HepG2 (cell line): ENCODE data around the gene RUNDC1. TPM values are rescaled to one million over a fixed set of nuclear protein-coding genes. Genes with fewer than 3 reads are reported as not detected.

Source experiments
- ATAD3A ChIP-seq: sonication (generic); formaldehyde crosslinking; IDR thresholded peaks from 2 replicates; pipeline ENCODE4 v1.4.0; 2020; ENCODE audit warnings: missing genetic modification reagents
- BCL6 ChIP-seq: IDR thresholded peaks from 2 replicates; pipeline ENCODE4 v1.6.1; 2016; ENCODE audit warnings: missing genetic modification reagents, missing compliant biosample characterization
- EEA1 ChIP-seq: sonication (generic); formaldehyde crosslinking; IDR thresholded peaks from 2 replicates; pipeline ENCODE4 v1.5.1; 2020; ENCODE audit warnings: mild to moderate bottlenecking, missing genetic modification reagents, borderline replicate concordance
- FOXJ3 ChIP-seq: sonication (generic); formaldehyde crosslinking; IDR thresholded peaks from 2 replicates; pipeline ENCODE4 v1.4.0; 2020; ENCODE audit warnings: missing genetic modification reagents, mild to moderate bottlenecking, borderline replicate concordance
- JDP2 ChIP-seq: sonication (generic); formaldehyde crosslinking; IDR thresholded peaks from 2 replicates; pipeline ENCODE4 v1.8.1; 2022; ENCODE audit warnings: missing genetic modification reagents, borderline replicate concordance
- NFKB2 ChIP-seq: sonication (generic); formaldehyde crosslinking; IDR thresholded peaks from 2 replicates; pipeline ENCODE4 v1.4.0; 2020; ENCODE audit warnings: missing genetic modification reagents, borderline replicate concordance
- RBAK ChIP-seq: sonication (generic); formaldehyde crosslinking; IDR thresholded peaks from 2 replicates; pipeline ENCODE4 v1.5.1; 2020; ENCODE audit warnings: mild to moderate bottlenecking, missing genetic modification reagents
- RFXANK ChIP-seq: IDR thresholded peaks from 2 replicates; pipeline ENCODE4 v1.6.1; 2016
- SRSF1 ChIP-seq: fragments of 200-400 bp; formaldehyde crosslinking; optimal IDR thresholded peaks from 2 replicates; pipeline ENCODE3; 2017; ENCODE audit warnings: mild to moderate bottlenecking, low read depth, low read length, moderate library complexity
- TCF12 ChIP-seq, 2 experiments: fragments of 450-650 bp in 1 of 2; sonication (generic) in 1 of 2; formaldehyde crosslinking in 1 of 2; IDR thresholded peaks; 2 replicates each; pipeline versions ENCODE4 v1.6.1 to v1.8.0; 2017 to 2022; ENCODE audit warnings: antibody characterized with exemption in 1 of 2, mild to moderate bottlenecking in 1 of 2, missing genetic modification reagents in 1 of 2, moderate library complexity in 1 of 2
- TCF7L2 ChIP-seq: IDR thresholded peaks from 2 replicates; pipeline ENCODE4 v1.6.1; 2011; ENCODE audit warnings: mild to moderate bottlenecking, low read depth, low read length, moderate library complexity
- ZNF142 ChIP-seq: sonication (generic); formaldehyde crosslinking; IDR thresholded peaks from 2 replicates; pipeline ENCODE4 v1.4.0; 2020; ENCODE audit warnings: missing genetic modification reagents
- ZNF546 ChIP-seq: sonication (generic); formaldehyde crosslinking; conservative IDR thresholded peaks from 2 replicates; pipeline ENCODE4 v1.8.1; 2023; ENCODE audit warnings: mild to moderate bottlenecking, missing genetic modification reagents
- polyA plus RNA-seq, 8 experiments: library from polyadenylated mRNA; depleted of rRNA in 3 of 8; stranded (reverse) in 7 of 8; unstranded in 1 of 8; fragments of >200 nt; fragmentation: Illumina TruSeq in 4 of 8; extraction: Trizol in 4 of 8; gene quantifications; 2 replicates each; pipeline versions ENCODE4 v1.2.1 to v1.2.3, GENCODE V29; 2011 to 2016; ENCODE audit warnings: low read depth in 4 of 8, missing spikeins in 1 of 8, mixed read lengths in 1 of 8; ENCODE audit not compliant: insufficient read depth in 1 of 8
- total RNA-seq, 5 experiments: library from RNA; depleted of rRNA; stranded (reverse); fragments of >200 nt; fragmentation: Illumina TruSeq; extraction: Trizol; gene quantifications; 2 replicates each; pipeline ENCODE4 v1.2.3, GENCODE V29; 2016; ENCODE audit warnings: low read depth in 1 of 5
- TF ChIP-seq, protein P1 (sequence below): sonication (generic); formaldehyde crosslinking; IDR thresholded peaks from 2 replicates; pipeline ENCODE4 v1.8.0; 2022; ENCODE audit warnings: mild to moderate bottlenecking, missing genetic modification reagents
- TF ChIP-seq, protein P2 (sequence below): sonication (generic); formaldehyde crosslinking; IDR thresholded peaks from 2 replicates; pipeline ENCODE4 v1.4.0; 2020; ENCODE audit warnings: missing genetic modification reagents, borderline replicate concordance
- TF ChIP-seq, protein P3 (sequence below): IDR thresholded peaks from 2 replicates; pipeline ENCODE4 v1.6.1; 2016; ENCODE audit warnings: missing genetic modification reagents, missing compliant biosample characterization

RUNDC1 gene
- total and polyA plus RNA-seq, 2 of the 13 experiments (the other 11 are each of a cell fraction or from before 2014, with no cell fraction given): 10.3 to 11.4 TPM

DNA sequence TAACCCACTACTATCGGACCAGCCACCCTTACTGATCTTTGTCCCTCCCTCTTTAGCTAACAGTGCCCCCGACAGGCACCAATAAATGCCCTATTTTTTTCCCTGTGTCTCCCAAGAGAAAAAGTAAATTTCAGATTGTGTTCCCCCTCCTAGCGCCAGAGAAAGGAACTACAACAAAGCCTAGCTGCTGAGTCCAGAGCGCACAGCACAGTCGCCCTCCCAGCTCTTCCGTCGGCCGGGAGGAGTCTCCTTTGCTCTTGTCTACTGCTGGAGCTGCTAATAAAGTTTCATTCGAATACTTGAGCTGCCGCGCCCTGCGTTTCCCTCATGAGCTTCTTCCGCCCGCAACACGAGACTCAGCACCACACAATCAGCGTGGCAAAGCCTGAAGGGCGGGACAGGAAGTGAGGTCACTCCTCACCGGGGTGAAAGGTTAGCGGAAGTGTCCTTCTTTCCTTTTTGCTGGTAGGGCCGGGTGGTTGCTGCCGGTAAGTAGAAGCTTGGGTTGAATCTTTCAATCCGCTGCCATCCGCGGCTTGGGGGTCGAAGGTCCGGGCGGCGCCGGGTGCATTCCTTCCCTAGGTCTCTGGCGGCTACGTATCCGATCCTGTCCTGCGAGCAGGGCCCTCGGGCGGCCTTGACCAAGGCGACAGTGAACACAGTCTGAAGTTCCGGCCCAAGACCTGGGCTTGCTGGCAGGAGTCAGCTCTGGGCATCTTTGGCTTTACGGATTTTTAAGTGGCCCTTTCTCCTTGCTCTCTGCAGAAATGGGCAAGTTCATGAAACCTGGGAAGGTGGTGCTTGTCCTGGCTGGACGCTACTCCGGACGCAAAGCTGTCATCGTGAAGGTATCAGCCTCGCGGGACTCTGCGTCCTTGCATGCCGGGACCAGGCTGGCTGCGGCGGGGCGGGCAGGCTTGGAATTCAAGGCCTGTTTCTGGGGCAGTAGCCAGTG lies 17.9 kb downstream of the RUNDC1 start, which contains the start of gene RPL27 (continued):
- TF ChIP-seq, protein P1, sequence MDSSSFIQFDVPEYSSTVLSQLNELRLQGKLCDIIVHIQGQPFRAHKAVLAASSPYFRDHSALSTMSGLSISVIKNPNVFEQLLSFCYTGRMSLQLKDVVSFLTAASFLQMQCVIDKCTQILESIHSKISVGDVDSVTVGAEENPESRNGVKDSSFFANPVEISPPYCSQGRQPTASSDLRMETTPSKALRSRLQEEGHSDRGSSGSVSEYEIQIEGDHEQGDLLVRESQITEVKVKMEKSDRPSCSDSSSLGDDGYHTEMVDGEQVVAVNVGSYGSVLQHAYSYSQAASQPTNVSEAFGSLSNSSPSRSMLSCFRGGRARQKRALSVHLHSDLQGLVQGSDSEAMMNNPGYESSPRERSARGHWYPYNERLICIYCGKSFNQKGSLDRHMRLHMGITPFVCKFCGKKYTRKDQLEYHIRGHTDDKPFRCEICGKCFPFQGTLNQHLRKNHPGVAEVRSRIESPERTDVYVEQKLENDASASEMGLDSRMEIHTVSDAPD (CRISPR knock-in tag): peak; percentile 89; the same call in 1 of the 2 replicates
- TF ChIP-seq BCL6 (CRISPR knock-in tag): peak; percentile 88
- no peak for TF ChIP-seq TCF7L2
- TF ChIP-seq ATAD3A (CRISPR knock-in tag): no peak
- TF ChIP-seq TCF12 (IDR thresholded peaks at IDR 0.05): no peak
- TF ChIP-seq TCF12 (CRISPR knock-in tag; IDR thresholded peaks at IDR 0.05): 0 out of 2 replicates have a peak, but pooled peaks have one; percentile 43
- TF ChIP-seq NFKB2: peak; percentile 94; the same call in 1 of the 2 replicates
- TF ChIP-seq, protein P2, sequence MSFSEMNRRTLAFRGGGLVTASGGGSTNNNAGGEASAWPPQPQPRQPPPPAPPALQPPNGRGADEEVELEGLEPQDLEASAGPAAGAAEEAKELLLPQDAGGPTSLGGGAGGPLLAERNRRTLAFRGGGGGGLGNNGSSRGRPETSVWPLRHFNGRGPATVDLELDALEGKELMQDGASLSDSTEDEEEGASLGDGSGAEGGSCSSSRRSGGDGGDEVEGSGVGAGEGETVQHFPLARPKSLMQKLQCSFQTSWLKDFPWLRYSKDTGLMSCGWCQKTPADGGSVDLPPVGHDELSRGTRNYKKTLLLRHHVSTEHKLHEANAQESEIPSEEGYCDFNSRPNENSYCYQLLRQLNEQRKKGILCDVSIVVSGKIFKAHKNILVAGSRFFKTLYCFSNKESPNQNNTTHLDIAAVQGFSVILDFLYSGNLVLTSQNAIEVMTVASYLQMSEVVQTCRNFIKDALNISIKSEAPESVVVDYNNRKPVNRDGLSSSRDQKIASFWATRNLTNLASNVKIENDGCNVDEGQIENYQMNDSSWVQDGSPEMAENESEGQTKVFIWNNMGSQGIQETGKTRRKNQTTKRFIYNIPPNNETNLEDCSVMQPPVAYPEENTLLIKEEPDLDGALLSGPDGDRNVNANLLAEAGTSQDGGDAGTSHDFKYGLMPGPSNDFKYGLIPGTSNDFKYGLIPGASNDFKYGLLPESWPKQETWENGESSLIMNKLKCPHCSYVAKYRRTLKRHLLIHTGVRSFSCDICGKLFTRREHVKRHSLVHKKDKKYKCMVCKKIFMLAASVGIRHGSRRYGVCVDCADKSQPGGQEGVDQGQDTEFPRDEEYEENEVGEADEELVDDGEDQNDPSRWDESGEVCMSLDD (CRISPR knock-in tag): no peak; the same call in 1 of the 2 replicates
- TF ChIP-seq RFXANK: peak; percentile 80; the same call in 1 of the 2 replicates
- TF ChIP-seq, protein P3, sequence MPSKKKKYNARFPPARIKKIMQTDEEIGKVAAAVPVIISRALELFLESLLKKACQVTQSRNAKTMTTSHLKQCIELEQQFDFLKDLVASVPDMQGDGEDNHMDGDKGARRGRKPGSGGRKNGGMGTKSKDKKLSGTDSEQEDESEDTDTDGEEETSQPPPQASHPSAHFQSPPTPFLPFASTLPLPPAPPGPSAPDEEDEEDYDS (CRISPR knock-in tag): peak; percentile 97
- TF ChIP-seq RBAK (CRISPR knock-in tag): peak; percentile 81; the same call in 1 of the 2 replicates
- no peak; the same call in 1 of the 2 replicates for TF ChIP-seq JDP2 (CRISPR knock-in tag)
- peak; percentile 94 for TF ChIP-seq FOXJ3 (CRISPR knock-in tag)
- TF ChIP-seq ZNF546 (CRISPR knock-in tag): no peak
- peak; percentile 96 for TF ChIP-seq SRSF1
- TF ChIP-seq EEA1 (CRISPR knock-in tag): peak; percentile 69; the same call in 1 of the 2 replicates
- TF ChIP-seq ZNF142 (CRISPR knock-in tag): peak; percentile 66
